ENCODE measurements around the gene ADH1B.

The ADH1B gene

DNA sequence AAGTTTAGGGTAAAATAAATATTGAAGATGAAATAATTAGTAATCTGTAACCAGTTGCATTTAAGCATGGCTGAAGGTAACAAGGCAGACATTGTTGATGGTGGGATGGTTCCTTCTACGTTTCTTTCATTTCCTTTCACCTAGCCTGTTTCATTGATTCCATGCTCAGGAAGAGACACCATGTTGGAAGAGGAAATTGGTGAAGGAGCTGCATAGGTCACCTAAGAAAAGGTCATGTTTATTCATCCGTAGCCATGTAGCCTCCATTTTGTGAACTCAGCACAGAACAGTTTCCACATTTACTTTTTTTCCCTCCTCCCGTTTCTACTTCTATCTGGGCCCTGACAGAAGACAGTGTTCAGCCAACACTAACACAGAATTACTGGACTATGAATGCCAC lies 3.8 kb downstream of the ADH1B start:
- FAIRE-seq, result no peak
- TF ChIP-seq POLR2AphosphoS5 (IDR thresholded peaks at IDR 0.05; ENCODE audit: low read depth, low read length), result no peak
- TF ChIP-seq TAF1 (IDR thresholded peaks at IDR 0.05; ENCODE audit: borderline replicate concordance, low read depth, low read length), result no peak
- no peak for TF ChIP-seq POLR2A (IDR thresholded peaks at IDR 0.05; ENCODE audit: low read depth, low read length)
- DNase-seq (ENCODE audit: insufficient read length), result no peak

DNA sequence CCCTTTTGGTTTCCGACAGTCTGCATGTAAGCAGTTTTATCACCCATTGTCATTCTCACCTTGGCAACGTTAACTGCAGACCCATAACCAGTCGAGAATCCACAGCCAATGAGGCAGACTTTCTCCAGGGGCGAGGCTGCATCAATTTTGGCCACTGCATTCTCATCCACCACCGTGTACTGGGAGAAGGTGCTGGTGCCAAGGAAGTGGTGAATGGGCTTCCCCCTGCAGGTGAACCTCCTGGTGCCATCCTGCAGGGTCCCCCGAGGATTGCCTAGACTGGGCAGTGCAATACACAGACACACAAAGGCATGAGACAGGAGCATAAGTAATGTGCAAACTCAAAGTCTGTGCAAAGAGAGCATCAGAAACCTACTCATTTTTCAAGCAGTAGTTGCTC lies 5.4 kb downstream of the ADH1B start:
- FAIRE-seq (no peak), DNase-seq (ENCODE audit: insufficient read length) (no peak)
- TF ChIP-seq TAF1 (IDR thresholded peaks at IDR 0.05; ENCODE audit: borderline replicate concordance, low read depth, low read length) (no peak), POLR2AphosphoS5 (IDR thresholded peaks at IDR 0.05; ENCODE audit: low read depth, low read length) (no peak), POLR2A (IDR thresholded peaks at IDR 0.05; ENCODE audit: low read depth, low read length) (no peak)

DNA sequence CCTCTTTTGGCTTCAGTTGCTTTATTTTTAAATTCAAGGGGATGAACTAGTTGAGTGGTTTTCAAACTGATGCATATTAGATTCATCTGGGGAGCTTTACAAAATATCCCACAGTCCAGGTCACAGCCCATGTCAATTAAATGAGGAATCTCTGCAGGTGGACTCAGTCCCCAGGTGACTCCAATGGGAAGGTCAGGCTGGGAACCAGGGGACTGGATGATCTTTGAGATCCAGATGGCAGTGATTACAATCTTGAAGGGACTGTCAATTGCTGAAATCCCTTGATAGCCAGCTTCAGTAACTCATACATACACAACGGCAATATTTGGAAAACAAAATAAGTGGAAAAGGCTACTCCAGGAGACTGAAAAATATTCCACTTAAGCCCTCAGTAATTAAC lies 7.0 kb downstream of the ADH1B start:
- TF ChIP-seq POLR2A (IDR thresholded peaks at IDR 0.05; ENCODE audit: low read depth, low read length), result no peak
- TF ChIP-seq POLR2AphosphoS5 (IDR thresholded peaks at IDR 0.05; ENCODE audit: low read depth, low read length), result no peak
- no peak for TF ChIP-seq TAF1 (IDR thresholded peaks at IDR 0.05; ENCODE audit: borderline replicate concordance, low read depth, low read length)
- DNase-seq (ENCODE audit: insufficient read length) (no peak), FAIRE-seq (no peak)

DNA sequence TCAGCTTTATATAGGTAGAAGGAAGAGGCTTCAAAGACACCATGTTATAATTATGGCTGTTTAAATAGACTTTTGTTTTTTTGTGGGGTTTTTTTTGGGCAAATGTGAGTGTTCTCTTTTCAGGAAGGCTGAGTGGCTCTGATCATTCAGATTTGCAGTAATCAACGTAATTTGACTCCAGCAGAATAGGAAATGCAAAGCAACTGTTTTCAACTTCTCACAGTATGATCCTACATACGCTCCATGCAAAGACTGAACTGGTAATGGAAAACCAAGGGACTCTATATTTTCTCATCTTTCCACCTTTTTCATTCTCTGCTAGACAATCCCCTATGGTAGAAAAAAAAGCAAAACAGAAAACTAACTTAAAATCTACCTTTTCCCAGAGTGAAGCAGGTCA lies 10.8 kb downstream of the ADH1B start:
- DNase-seq (ENCODE audit: insufficient read length) (no peak), FAIRE-seq (no peak)
- TF ChIP-seq POLR2AphosphoS5 (IDR thresholded peaks at IDR 0.05; ENCODE audit: low read depth, low read length) (no peak), TAF1 (IDR thresholded peaks at IDR 0.05; ENCODE audit: borderline replicate concordance, low read depth, low read length) (no peak), POLR2A (IDR thresholded peaks at IDR 0.05; ENCODE audit: low read depth, low read length) (no peak)

DNA sequence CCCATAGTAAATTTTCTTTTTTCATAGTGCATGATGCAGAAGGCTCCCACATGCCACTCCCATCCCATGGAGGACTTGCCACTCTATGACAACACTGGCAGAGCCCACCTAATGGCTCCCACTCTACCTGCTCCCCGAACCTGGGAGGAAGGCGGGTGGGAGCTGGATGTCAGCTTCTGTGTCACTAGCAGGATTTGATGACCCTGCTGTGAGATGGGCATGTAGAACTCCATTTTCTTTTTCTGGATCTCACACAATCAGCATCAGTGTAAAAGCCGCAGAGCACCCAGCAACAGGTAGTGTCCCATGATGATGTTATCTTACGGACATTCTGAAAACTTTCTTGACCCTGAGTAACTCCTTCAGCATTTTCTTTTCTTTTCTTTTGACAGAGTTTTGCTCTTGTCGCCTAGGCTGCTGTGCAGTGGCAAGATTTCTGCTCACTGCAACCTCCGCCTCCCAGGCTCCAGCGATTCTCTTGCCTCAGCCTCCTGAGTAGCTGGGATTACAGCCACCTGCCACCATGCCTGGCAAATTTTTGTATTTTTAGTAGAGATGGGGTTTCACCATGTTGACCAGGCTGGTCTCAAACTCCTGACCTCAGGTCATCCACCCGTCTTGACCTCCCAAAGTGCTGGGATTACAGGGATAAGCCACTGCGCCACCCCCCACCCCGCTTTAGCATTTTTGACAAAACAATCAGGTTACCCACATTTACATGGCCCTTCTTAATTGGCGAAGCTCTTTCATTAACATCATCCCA lies 15.4 kb downstream of the ADH1B start:
- DNase-seq (ENCODE audit: insufficient read length) (no peak), FAIRE-seq (no peak)
- TF ChIP-seq POLR2AphosphoS5 (IDR thresholded peaks at IDR 0.05; ENCODE audit: low read depth, low read length) (no peak), TAF1 (IDR thresholded peaks at IDR 0.05; ENCODE audit: borderline replicate concordance, low read depth, low read length) (no peak), POLR2A (IDR thresholded peaks at IDR 0.05; ENCODE audit: low read depth, low read length) (no peak)

DNA sequence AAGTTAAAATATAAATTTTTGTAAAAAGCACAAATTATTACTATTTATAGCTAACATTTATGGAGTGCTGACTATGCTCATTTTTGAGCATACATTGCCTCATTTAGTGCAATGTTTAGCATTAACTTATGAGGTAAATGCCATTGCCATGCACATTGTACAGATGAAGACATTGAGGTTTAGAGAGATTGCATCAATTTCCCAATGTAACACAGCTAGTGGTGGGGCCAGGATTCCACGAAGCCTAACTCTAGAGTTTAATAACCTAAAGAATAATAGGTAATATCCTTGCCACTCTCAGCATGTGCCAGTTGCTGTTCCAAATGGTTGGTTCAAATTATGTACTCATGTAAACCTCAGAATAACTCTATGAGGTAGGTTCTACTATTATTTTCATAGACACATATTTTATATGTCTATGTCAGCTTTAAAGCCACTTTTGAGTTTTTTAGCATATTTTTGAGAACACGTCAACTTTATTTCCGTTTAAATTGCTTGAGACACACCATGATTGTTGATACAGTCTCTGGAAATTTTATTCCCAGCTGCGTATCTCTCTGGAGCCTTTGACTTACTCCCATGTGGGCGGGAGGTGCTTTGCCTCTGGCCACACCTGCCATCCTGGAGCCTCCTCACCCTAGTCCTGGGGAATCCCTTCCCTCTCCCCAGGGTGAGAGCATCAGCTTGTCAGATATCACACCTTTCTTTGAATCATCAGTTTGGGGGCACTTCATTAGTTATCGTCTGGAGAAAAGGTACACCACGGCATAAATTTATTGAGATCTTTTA lies 19.6 kb downstream of the ADH1B start:
- no peak for FAIRE-seq
- DNase-seq (ENCODE audit: insufficient read length), result no peak

DNA sequence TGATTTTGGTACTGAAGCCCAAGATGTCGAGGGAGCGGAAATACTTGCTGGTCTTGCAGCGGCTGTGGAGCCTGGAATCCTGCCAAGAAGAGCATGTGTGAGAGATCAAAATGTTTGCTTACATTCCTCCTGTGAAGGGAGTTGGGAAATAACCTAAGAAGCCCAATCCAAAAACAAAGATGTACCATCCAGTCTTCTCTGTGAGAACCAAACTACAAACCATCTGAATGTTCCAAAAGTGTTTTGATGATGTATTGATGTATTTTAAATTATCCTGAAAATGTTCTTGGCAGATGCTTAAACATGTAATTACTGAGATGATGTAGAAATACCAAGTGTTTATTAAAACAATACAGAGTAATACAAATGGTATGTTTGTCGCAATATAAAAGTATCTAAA lies 20.3 kb downstream of the ADH1B start:
- no peak for DNase-seq (ENCODE audit: insufficient read length)
- TF ChIP-seq POLR2AphosphoS5 (IDR thresholded peaks at IDR 0.05; ENCODE audit: low read depth, low read length) (no peak), TAF1 (IDR thresholded peaks at IDR 0.05; ENCODE audit: borderline replicate concordance, low read depth, low read length) (no peak), POLR2A (IDR thresholded peaks at IDR 0.05; ENCODE audit: low read depth, low read length) (no peak)
- no peak for FAIRE-seq

More for the DNA sequence above, 19.6 kb downstream of the ADH1B start:
- TF ChIP-seq TAF1 (IDR thresholded peaks at IDR 0.05; ENCODE audit: borderline replicate concordance, low read depth, low read length) (no peak), POLR2AphosphoS5 (IDR thresholded peaks at IDR 0.05; ENCODE audit: low read depth, low read length) (no peak), POLR2A (IDR thresholded peaks at IDR 0.05; ENCODE audit: low read depth, low read length) (no peak)

DNA sequence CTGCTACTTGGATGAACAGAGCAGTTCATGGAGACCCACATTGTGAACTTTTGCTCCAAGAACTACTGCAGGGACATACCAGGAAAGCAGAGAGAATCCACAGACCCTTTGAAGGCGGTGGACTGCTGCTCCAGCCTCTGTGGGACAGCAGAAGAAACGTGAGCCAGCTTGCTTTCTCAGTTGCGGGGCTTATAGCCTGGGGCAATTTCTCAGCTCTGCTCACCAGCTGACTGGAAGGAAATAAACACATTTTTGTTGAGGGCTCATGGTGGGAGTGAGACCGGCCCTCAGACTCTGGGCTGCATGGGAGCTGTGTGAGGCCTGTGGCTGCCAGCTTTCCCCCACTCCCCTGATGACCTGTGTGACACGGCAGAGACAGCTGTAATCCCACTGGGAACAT lies 27.8 kb downstream of the ADH1B start:
- FAIRE-seq, result no peak

DNA sequence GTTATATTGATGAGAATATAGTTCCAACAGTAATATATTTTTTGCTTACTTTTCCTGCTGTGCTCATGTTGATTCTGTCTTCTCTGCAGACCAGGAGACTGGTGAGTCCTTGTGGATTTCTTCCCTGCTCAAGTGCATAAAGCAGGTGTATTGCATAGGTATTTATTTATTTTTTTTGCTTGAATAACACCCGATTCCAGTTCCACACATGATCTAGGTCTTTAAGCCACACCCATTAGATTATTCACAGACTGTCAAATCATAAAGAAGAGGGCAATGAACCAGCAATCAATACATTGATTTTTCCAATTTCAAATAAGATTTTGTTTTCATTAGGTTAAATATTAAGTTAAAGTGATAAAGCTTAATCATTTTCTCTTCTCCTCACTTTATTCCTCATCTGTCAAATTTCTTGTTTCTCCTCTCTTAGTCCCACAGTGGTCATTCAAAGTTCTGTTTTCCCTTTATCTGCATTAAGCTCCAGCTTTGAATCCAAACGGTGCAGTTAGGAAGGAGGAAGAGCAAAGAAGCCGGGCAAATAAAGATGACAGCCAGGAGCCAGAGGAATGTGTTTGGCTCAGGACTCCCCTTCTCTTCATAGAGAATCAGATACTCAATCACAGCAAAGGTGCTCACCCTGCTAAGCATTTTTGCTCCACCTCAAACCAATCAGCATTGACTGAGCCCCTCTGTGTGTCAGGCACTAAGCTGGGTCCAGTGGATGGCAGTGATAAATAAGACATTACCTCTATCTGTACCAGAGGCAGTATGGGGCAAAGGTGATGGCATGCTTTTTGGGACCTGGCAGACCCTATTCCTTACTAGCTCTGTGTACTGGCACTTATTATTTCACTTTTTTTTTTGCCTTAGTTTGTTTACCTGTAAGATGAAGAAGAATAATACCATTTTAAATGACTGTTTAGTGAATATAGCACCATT lies 30.1 kb downstream of the ADH1B start, which contains the start of gene ADH1A:
ADH1A (minus strand) TSS at position 138 of the 939 bp plus-strand sequence; CDS start at position 67, 71 bp downstream.
- FAIRE-seq (no peak), DNase-seq (ENCODE audit: insufficient read length) (no peak)
- TF ChIP-seq POLR2A (IDR thresholded peaks at IDR 0.05; ENCODE audit: low read depth, low read length) (no peak), TAF1 (IDR thresholded peaks at IDR 0.05; ENCODE audit: borderline replicate concordance, low read depth, low read length) (no peak), POLR2AphosphoS5 (IDR thresholded peaks at IDR 0.05; ENCODE audit: low read depth, low read length) (no peak)

More for the DNA sequence above, 27.8 kb downstream of the ADH1B start:
- TF ChIP-seq POLR2A (IDR thresholded peaks at IDR 0.05; ENCODE audit: low read depth, low read length), result no peak
- TF ChIP-seq TAF1 (IDR thresholded peaks at IDR 0.05; ENCODE audit: borderline replicate concordance, low read depth, low read length), result no peak
- TF ChIP-seq POLR2AphosphoS5 (IDR thresholded peaks at IDR 0.05; ENCODE audit: low read depth, low read length), result no peak
- DNase-seq (ENCODE audit: insufficient read length), result no peak

DNA sequence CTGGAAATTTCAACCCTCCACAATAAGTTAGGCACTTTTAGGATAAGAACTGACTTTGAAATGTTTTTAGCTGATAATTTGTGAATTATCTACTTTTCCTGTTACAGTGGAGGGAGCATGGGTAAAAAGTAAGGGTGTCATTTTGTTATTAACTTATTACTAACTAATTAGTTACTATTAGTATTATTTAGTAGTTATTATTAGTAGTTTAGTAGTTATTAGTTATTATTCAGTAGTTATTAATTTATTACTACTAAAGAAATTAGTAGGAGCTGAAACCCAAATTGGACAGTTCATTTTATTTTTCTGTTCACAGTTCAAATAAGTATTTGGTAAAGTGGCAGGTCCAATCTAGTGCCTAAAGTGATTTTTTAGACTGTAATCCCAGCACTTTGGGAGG lies 35.8 kb downstream of the ADH1B start:
- DNase-seq (ENCODE audit: insufficient read length), result no peak
- no peak for FAIRE-seq
- TF ChIP-seq POLR2AphosphoS5 (IDR thresholded peaks at IDR 0.05; ENCODE audit: low read depth, low read length), result no peak
- no peak for TF ChIP-seq POLR2A (IDR thresholded peaks at IDR 0.05; ENCODE audit: low read depth, low read length)
- no peak for TF ChIP-seq TAF1 (IDR thresholded peaks at IDR 0.05; ENCODE audit: borderline replicate concordance, low read depth, low read length)

DNA sequence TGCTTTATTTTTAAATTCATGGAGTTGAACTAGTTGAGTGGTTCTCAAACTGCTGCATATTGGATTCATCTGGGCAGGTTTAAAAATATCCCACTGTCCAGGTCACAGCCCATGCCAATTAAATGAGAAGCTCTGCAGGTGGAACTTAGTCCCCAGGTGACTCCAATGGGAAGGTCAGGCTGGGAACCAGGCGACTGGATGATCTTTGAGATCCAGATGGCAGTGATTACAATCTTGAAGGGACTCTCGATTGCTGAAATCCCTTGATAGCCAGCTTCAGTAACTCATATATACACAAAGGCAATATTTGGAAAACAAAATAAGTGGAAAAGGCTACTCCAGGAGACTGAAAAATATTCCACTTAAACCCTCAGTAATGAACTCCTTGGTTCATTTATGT lies 38.5 kb downstream of the ADH1B start:
- FAIRE-seq (no peak), DNase-seq (ENCODE audit: insufficient read length) (no peak)
- TF ChIP-seq POLR2A (IDR thresholded peaks at IDR 0.05; ENCODE audit: low read depth, low read length) (no peak), TAF1 (IDR thresholded peaks at IDR 0.05; ENCODE audit: borderline replicate concordance, low read depth, low read length) (no peak), POLR2AphosphoS5 (IDR thresholded peaks at IDR 0.05; ENCODE audit: low read depth, low read length) (no peak)
